GM08714 (cell line): ENCODE results near the gene AOAH.

ENCODE experiments used
- H3K4me3 ChIP-seq: fragments of 200-500 bp; sonication (Bioruptor generic); 2 replicates; pipeline ENCODE4 v1.5.1; 2014; ENCODE audit warnings: mild to moderate bottlenecking, low read length, inconsistent platforms
- ZNF274 ChIP-seq: IDR thresholded peaks from 2 replicates; pipeline ENCODE4 v1.6.1; 2012; ENCODE audit warnings: mild to moderate bottlenecking, low read depth, low read length

AOAH gene

DNA sequence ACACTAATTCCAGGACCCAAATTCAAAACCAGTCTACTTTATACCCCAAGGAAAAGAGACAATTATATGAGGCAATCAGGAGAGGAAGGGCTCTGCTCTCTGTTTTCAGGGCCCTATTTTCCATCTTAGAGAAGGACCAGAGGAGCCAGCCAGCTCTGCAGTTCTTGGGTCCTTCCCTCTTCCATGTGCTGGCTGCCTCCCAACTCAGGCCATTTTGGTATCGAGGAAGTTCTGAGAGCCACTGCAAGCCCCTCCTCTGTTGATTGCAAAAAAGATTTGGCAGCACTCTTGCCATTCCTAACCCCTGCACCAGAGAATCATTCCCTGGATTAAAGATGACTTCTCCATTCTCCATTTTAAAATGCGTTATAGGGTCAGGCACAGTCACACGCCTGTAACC, 151.2 kb downstream of the AOAH start:
- TF ChIP-seq ZNF274 = no peak
- no peak overlapping the region for H3K4me3 ChIP-seq

- H3K4me3 ChIP-seq = no peak overlapping the region
- TF ChIP-seq ZNF274 = no peak
Observed at GRCh38 chr7:36571190-36571560, 153.1 kb downstream of the AOAH start.

DNA sequence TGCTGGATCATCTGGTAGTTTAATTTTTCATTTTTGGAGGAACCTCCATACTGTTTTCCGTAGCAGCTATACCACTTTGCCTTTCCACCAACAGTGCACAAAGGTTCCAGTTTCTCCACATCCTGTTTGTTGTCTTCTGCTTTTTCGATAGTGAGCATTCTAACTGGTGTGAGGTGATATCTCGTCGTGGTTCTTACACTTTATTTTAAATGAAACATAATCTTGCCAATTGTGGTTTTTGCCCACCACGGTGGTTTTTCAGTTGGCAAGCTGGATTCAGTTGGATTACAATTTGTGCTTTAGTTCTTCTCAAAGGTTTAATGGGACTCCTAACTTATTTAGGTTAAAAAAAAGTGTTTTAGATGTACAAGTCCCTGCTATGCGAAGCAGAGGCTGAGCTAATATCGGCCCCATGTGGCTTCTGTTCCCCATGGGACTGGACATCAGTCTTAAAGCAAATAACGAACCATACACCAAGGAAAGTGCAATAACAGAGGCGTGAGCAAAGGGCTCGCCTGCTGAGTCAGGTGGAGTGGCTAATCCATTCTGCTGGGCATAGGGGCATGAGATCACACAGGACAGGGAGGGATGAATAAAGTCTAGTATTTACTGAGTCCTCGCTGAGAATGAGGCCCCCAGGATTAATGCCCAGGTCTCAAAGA, 153.6 kb downstream of the AOAH start:
- H3K4me3 ChIP-seq = no peak overlapping the region
- no peak for TF ChIP-seq ZNF274

GRCh38 chr7:36568452-36568849, 155.8 kb downstream of the AOAH start:
- H3K4me3 ChIP-seq = no peak overlapping the region
- TF ChIP-seq ZNF274 = no peak

DNA sequence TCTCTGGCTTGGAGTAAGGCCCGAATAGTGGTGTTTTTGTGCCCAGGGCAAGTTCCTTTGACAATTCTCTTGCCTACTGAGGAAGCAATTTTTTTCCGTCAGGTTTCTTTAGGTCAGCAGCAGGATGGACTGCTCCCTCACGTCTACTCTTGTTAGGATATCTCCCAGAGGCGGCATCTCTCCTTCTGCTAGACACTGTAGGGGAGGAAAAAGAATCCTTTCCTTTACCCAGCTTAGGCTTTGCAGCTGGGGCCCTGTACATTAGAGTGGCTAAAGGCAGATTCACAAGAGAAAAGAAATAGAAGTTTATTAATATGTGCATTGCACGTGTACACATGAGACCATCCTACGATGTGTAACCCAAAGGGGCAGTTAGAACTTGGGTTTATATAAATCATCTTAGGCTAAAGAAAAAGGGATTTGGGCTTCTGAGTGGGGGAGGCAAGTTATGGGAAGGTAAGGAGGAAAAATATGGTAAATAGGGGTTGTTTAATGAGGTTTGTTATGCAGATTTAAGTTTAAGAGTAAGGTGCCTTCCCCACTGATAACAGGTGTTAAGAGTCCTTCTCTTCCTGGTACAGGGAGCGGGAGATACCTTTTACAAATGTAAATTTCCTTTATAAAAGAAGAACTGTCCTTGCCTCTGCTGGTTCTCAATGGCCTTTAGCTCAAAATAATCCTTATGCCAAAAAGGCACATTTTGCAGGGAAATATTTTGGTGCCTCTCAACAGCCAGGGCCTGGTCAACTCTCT, 156.4 kb downstream of the AOAH start:
- no peak for TF ChIP-seq ZNF274
- H3K4me3 ChIP-seq = no peak overlapping the region

DNA sequence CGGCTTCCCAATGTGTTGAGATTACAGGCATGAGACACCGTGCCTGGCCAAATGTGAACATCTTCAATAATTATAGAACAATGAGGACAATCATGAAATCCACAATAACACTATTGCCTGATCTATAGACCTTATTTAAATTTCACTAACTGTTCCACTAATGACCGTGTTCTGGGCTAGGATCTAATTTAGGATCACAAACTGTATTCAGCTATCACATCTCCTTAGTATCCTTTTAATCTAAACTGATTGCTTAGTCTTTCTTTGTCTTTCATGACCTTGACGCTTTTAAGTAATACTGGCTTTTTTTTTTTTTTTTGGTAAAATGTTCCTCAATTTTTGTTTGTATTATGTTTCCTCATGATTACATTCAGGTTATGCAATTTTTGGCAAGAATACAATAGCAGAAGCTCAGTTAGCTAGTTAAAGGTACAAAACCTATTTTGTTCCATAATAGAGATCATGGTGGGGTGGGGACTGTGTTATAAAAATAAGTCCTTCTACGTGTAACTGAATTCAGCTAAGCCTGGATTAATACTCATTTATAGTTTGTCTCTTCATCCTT, 158.4 kb downstream of the AOAH start:
- no peak overlapping the region for H3K4me3 ChIP-seq
- TF ChIP-seq ZNF274 = no peak

DNA sequence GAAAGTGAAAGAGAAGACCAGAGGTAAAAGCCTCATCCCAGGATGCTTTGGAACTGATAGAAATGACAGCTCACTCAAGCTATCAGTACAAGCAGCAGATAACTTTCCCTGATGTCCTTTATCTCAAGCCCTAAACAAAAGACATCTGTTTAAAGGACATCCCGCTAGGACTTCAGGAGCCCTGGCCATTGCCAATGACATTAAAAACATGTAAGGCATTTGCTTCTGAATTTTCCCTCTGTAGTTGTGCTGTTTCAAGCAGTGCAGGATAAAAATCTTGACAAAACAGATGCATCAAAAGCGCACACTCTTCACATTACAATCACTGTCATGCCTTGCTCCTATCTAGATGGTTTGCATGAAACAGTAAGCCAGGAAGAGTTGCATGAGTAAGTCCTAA, 159.8 kb downstream of the AOAH start:
- no peak overlapping the region for H3K4me3 ChIP-seq
- TF ChIP-seq ZNF274 = no peak

DNA sequence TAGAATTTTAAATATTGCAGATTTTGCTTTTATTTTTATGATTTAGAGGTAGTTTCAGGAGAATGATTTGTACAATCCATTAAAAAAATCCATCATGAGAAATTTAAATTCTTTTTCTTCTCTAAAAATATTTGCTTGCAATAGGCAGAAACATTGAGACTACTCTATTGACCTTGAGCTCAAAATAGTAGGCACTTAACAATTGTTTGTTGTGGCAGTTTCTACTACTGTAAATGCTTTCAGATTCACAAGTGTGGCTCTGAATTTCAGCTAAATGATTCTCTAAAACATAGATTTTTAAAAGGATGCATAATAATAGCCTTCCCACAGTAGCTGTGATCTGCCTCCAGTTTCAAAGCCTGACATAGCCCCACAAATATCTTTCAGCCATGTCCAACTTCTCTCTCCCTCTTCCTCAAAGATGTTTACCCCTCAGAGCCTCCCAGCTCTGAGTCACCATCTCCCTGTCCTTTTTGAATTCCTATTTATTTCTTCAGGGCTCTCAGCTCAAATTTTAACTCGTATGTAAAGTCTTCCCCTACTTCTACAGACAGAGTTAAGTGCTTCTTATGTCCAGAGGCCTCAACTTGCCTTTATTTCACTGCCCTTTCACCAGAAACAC, 160.5 kb downstream of the AOAH start:
- TF ChIP-seq ZNF274 = no peak
- no peak overlapping the region for H3K4me3 ChIP-seq

- no peak overlapping the region for H3K4me3 ChIP-seq
- no peak for TF ChIP-seq ZNF274
Observed at GRCh38 chr7:36562121-36562520, 162.2 kb downstream of the AOAH start.

DNA sequence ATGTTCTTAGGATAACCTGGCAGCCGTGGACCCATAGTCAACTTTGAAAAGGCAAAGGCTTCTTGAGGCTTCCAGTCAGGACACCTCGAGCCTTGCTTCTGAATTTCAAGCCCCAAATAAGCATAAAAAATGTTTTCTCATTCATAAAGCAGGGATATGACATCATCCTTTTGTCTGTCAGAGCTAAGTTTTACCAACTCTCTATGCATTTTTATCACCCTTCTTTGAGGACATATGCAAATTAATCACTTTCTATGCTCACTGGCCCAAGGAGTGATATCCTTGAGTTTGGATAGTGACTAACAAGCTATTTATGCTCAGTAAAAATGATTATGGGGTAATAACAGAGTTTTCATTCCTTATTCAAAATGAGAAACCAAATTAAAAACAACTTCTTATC, 175.3 kb downstream of the AOAH start:
- no peak overlapping the region for H3K4me3 ChIP-seq
- no peak for TF ChIP-seq ZNF274

GRCh38 chr7:36547416-36547815, 176.9 kb downstream of the AOAH start:
- no peak for TF ChIP-seq ZNF274
- no peak overlapping the region for H3K4me3 ChIP-seq

DNA sequence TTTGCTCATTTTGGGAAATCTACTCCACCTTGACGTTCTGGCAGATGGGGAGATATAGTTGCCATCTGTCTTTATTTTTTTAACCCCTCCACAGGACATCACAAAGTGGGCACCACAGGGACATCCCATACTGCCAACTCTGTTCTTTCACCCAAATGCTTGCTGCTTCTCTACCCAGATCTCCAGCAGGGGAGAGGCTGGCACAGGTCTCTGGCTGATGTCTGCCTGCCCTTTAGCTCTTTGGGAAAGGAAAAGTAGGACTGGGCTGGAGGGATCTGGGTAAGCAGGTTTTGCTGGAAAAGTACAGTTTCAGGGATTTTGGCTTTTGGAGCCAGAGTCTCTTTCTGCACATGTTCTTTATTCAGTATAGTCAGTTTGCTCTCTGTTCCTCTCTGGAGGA, 178.0 kb downstream of the AOAH start:
- H3K4me3 ChIP-seq = no peak overlapping the region
- TF ChIP-seq ZNF274 = no peak

DNA sequence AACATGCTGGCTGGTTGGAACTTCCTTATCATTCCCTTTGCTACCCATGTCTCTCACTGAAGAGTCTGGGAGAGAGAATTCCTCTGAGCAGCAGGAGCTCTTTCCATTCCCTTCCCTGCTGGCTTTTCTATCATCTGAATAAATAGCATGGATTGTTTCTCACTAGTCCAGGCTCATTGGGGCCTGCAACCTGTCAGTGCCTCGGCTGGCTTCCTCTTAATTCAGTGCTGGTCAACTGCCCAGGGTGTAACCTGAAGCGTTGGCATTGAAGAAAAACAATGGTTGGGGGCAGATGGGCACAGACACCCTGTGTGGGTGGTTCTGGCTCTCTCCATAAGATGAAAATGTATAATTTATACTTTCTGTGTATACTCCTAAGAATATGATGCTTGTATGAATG, 179.0 kb downstream of the AOAH start:
- no peak overlapping the region for H3K4me3 ChIP-seq
- no peak for TF ChIP-seq ZNF274

GRCh38 chr7:36538126-36538525, 186.2 kb downstream of the AOAH start:
- no peak overlapping the region for H3K4me3 ChIP-seq
- no peak for TF ChIP-seq ZNF274
